HEK293 (cell line): ENCODE results near the gene SEMG1.
A peak's percentile ranks its signal among the peaks of the same experiment; 100 is the strongest.

Source experiments
- CTCF ChIA-PET: fragments of 350-600 bp; formaldehyde crosslinking; extraction: SDS; loops from one replicate; lab custom pipeline; 2021; ENCODE audit warnings: antibody characterized with exemption; lab: Yijun Ruan, JAX
- POLR2A ChIA-PET: fragments of 300-600 bp; formaldehyde crosslinking; extraction: SDS; loops from one replicate; lab custom pipeline; 2020; ENCODE audit warnings: antibody characterized with exemption, inconsistent platforms; lab: Yijun Ruan, JAX
- H3K27ac ChIP-seq: fragments of 200-500 bp; sonication (Bioruptor generic); 2 replicates; pipeline ENCODE4 v1.5.1; 2014; ENCODE audit warnings: low read depth, low read length, control low read depth, inconsistent platforms; ENCODE audit errors: extremely low read depth
- H3K36me3 ChIP-seq, 2 experiments: fragments of 200-500 bp in 1 of 2; sonication (Bioruptor generic) in 1 of 2; 1 replicate in 1 of 2; 2 replicates in 1 of 2; pipeline ENCODE4 v1.5.1; 2014 to 2017; ENCODE audit warnings: inconsistent platforms in 2 of 2, low read length in 2 of 2; ENCODE audit not compliant: control insufficient read depth in 2 of 2, insufficient read depth in 1 of 2
- H3K4me1 ChIP-seq: fragments of 200-500 bp; sonication (Bioruptor generic); 2 replicates; pipeline ENCODE4 v1.5.1; 2014; ENCODE audit warnings: mild to moderate bottlenecking, low read length, inconsistent platforms; ENCODE audit not compliant: control insufficient read depth, insufficient read depth
- H3K4me3 ChIP-seq: 2 replicates; pipeline ENCODE4 v1.5.1; 2011; ENCODE audit warnings: low read depth, mild to moderate bottlenecking, control low read depth, low read length, moderate library complexity
- H3K9me3 ChIP-seq: fragments of 200-500 bp; sonication (Bioruptor generic); 2 replicates; pipeline ENCODE4 v1.5.1; 2014; ENCODE audit warnings: low read depth, low read length, inconsistent platforms; ENCODE audit not compliant: control insufficient read depth, insufficient read depth
- FEZF1 ChIP-seq: fragments of 450-650 bp; formaldehyde crosslinking; IDR thresholded peaks from 2 replicates; pipeline ENCODE4 v1.5.1; 2016; ENCODE audit warnings: missing biosample characterization, missing genetic modification characterization
- GLIS2 ChIP-seq: fragments of 450-650 bp; formaldehyde crosslinking; IDR thresholded peaks from 2 replicates; pipeline ENCODE4 v1.5.1; 2016; ENCODE audit warnings: missing biosample characterization, missing genetic modification characterization
- HOXC10 ChIP-seq: sonication (generic); formaldehyde crosslinking; IDR thresholded peaks from 2 replicates; pipeline ENCODE4 v1.8.1; 2023; ENCODE audit warnings: mild to moderate bottlenecking, missing genetic modification reagents
- KLF16 ChIP-seq: fragments of 450-650 bp; formaldehyde crosslinking; IDR thresholded peaks from 2 replicates; pipeline ENCODE4 v1.5.1; 2017; ENCODE audit warnings: missing biosample characterization, missing genetic modification characterization
- PRDM1 ChIP-seq: fragments of 450-650 bp; formaldehyde crosslinking; IDR thresholded peaks from 2 replicates; pipeline ENCODE4; 2016; ENCODE audit warnings: missing biosample characterization, missing genetic modification characterization
- TCF7L2 ChIP-seq: IDR thresholded peaks from 2 replicates; pipeline ENCODE4 v1.6.1; 2011; ENCODE audit warnings: low read depth, mild to moderate bottlenecking, inconsistent platforms, low read length, moderate library complexity, borderline replicate concordance
- ZBTB20 ChIP-seq: fragments of 450-650 bp; formaldehyde crosslinking; IDR thresholded peaks from 2 replicates; pipeline ENCODE4 v1.5.1; 2016; ENCODE audit warnings: missing biosample characterization, missing genetic modification characterization
- ZBTB7A ChIP-seq: fragments of 450-650 bp; formaldehyde crosslinking; IDR thresholded peaks from 2 replicates; pipeline ENCODE4 v1.5.1; 2016; ENCODE audit warnings: low read depth, missing biosample characterization, missing genetic modification characterization
- ZBTB8A ChIP-seq: fragments of 450-650 bp; formaldehyde crosslinking; IDR thresholded peaks from 2 replicates; pipeline ENCODE4 v1.5.1; 2016; ENCODE audit warnings: missing biosample characterization, missing genetic modification characterization
- ZNF114 ChIP-seq: fragments of 450-650 bp; formaldehyde crosslinking; IDR thresholded peaks from 2 replicates; pipeline ENCODE4 v1.5.0; 2017; ENCODE audit warnings: missing biosample characterization, missing genetic modification characterization
- ZNF341 ChIP-seq: fragments of 450-650 bp; formaldehyde crosslinking; IDR thresholded peaks from 2 replicates; pipeline ENCODE4; 2016; ENCODE audit warnings: low read depth, missing biosample characterization, missing genetic modification characterization
- ZNF354C ChIP-seq: fragments of 450-650 bp; formaldehyde crosslinking; IDR thresholded peaks from 2 replicates; pipeline ENCODE4 v1.5.1; 2016; ENCODE audit warnings: missing biosample characterization, missing genetic modification characterization, low read depth, borderline replicate concordance
- ZNF366 ChIP-seq: fragments of 450-650 bp; formaldehyde crosslinking; conservative IDR thresholded peaks from 2 replicates; pipeline ENCODE4 v1.5.1; 2016; ENCODE audit warnings: missing biosample characterization, missing genetic modification characterization
- ZNF394 ChIP-seq: fragments of 450-650 bp; formaldehyde crosslinking; IDR thresholded peaks from 2 replicates; pipeline ENCODE4 v1.5.1; 2016; ENCODE audit warnings: missing biosample characterization, missing genetic modification characterization, mild to moderate bottlenecking, moderate library complexity, borderline replicate concordance
- ZNF404 ChIP-seq: fragments of 450-650 bp; formaldehyde crosslinking; IDR thresholded peaks from 2 replicates; pipeline ENCODE4 v1.5.1; 2017; ENCODE audit warnings: missing biosample characterization, missing genetic modification characterization
- ZNF514 ChIP-seq: fragments of 450-650 bp; formaldehyde crosslinking; IDR thresholded peaks from 2 replicates; pipeline ENCODE4 v1.5.1; 2016; ENCODE audit warnings: missing biosample characterization, missing genetic modification characterization
- ZNF548 ChIP-seq: fragments of 450-650 bp; formaldehyde crosslinking; IDR thresholded peaks from 2 replicates; pipeline ENCODE4 v1.5.1; 2016; ENCODE audit warnings: missing biosample characterization, missing genetic modification characterization
- ZNF623 ChIP-seq: fragments of 450-650 bp; formaldehyde crosslinking; IDR thresholded peaks from 2 replicates; pipeline ENCODE4 v1.5.1; 2016; ENCODE audit warnings: missing biosample characterization, missing genetic modification characterization
- ZNF626 ChIP-seq: fragments of 450-650 bp; sonication (Bioruptor Pico); formaldehyde crosslinking; IDR thresholded peaks from 2 replicates; pipeline ENCODE4 v1.5.1; 2018; ENCODE audit warnings: missing biosample characterization, missing genetic modification characterization, inconsistent platforms
- ZNF791 ChIP-seq: fragments of 450-650 bp; formaldehyde crosslinking; IDR thresholded peaks from 2 replicates; pipeline ENCODE4 v1.5.1; 2016; ENCODE audit warnings: missing biosample characterization, missing genetic modification characterization
- TF ChIP-seq, protein P1 (sequence below): fragments of 450-650 bp; formaldehyde crosslinking; IDR thresholded peaks from 2 replicates; pipeline ENCODE4 v1.5.1; 2016; ENCODE audit warnings: missing biosample characterization, missing genetic modification characterization

The SEMG1 gene

DNA sequence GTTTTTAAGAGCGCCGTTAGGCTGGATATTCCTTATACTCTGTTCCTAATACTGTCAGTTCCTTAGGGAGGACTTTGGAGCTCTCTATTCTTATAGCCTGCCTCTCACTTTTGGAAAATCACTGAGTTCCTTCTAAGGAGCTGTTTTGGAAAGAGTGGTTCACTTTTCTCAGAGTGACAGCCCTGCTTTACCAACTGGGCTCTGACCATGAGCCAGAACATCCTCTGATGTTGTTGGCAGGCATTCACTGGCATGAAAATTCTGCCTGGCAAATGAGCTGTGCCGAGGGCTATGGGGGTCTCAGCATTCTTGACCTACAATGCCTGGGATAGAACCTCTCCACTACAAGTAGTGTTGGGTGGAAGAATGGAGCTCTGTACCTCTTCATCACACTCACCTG, 14.9 kb upstream of the SEMG1 start (continued):
- TF ChIP-seq, protein P1, sequence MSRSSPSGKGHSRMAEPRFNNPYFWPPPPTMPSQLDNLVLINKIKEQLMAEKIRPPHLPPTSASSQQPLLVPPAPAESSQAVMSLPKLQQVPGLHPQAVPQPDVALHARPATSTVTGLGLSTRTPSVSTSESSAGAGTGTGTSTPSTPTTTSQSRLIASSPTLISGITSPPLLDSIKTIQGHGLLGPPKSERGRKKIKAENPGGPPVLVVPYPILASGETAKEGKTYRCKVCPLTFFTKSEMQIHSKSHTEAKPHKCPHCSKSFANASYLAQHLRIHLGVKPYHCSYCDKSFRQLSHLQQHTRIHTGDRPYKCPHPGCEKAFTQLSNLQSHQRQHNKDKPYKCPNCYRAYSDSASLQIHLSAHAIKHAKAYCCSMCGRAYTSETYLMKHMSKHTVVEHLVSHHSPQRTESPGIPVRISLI (tag by site-specific recombination), result no peak

DNA sequence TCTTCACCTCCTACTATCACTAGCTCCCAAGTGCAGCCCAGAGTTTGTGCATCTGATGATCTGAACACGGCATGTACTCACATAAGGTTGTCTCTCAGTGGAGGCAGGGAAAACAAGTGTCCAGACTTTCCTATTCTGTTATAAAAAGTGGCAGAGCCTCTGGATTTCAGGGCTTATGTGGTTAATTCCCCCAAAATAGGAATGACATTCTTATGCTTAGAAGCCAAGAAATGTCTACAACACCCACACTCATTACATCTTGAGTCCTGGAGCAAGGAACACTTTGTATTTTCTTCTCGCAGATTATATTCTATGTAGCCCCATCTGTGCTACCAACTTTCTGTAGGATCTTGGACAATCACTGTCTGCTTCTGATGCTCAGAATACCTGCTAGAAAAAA, 13.5 kb upstream of the SEMG1 start:
- POLR2A ChIA-PET, result no interaction called here

GRCh38 chr20:45209924-45210323, 3.1 kb downstream of the SEMG1 start:
- Histone ChIP-seq H3K27ac (no peak overlapping the region), H3K36me3 (no peaks in the 10 kb centered on the region), H3K9me3 (no peaks in the 10 kb centered on the region), H3K4me1 (peaks cover 3% of the 10 kb centered on the region; the same call in 1 of the 2 replicates), H3K4me3 (no peak overlapping the region)
- POLR2A ChIA-PET, result no interaction called here
- TF ChIP-seq ZNF514 (tag by site-specific recombination) (no peak), PRDM1 (no peak), ZNF626 (tag by site-specific recombination) (no peak), ZBTB7A (tag by site-specific recombination) (no peak), ZNF791 (no peak), TCF7L2 (no peak), GLIS2 (tag by site-specific recombination) (no peak), FEZF1 (tag by site-specific recombination) (no peak), ZNF394 (tag by site-specific recombination) (no peak), ZNF404 (tag by site-specific recombination) (no peak), ZNF623 (tag by site-specific recombination) (no peak), ZNF548 (no peak)
- CTCF ChIA-PET, result interaction anchor here (1.6 kb wide), 1 partner anchor 84 kb away, joined by 3 read pairs; no protein-coding TSS in a partner anchor

More for the DNA sequence above, 13.5 kb upstream of the SEMG1 start:
- no peaks in the 10 kb centered on the region for H3K9me3 ChIP-seq
- no peak overlapping the region for H3K27ac ChIP-seq
- H3K4me1 ChIP-seq, result no peaks in the 10 kb centered on the region
- no peaks in the 10 kb centered on the region for H3K36me3 ChIP-seq
- TF ChIP-seq ZNF114 (tag by site-specific recombination) (no peak), ZNF354C (no peak), KLF16 (no peak), ZNF341 (tag by site-specific recombination) (no peak), ZBTB8A (tag by site-specific recombination) (no peak)
- CTCF ChIA-PET, result no interaction called here
- no peak overlapping the region for H3K4me3 ChIP-seq

DNA sequence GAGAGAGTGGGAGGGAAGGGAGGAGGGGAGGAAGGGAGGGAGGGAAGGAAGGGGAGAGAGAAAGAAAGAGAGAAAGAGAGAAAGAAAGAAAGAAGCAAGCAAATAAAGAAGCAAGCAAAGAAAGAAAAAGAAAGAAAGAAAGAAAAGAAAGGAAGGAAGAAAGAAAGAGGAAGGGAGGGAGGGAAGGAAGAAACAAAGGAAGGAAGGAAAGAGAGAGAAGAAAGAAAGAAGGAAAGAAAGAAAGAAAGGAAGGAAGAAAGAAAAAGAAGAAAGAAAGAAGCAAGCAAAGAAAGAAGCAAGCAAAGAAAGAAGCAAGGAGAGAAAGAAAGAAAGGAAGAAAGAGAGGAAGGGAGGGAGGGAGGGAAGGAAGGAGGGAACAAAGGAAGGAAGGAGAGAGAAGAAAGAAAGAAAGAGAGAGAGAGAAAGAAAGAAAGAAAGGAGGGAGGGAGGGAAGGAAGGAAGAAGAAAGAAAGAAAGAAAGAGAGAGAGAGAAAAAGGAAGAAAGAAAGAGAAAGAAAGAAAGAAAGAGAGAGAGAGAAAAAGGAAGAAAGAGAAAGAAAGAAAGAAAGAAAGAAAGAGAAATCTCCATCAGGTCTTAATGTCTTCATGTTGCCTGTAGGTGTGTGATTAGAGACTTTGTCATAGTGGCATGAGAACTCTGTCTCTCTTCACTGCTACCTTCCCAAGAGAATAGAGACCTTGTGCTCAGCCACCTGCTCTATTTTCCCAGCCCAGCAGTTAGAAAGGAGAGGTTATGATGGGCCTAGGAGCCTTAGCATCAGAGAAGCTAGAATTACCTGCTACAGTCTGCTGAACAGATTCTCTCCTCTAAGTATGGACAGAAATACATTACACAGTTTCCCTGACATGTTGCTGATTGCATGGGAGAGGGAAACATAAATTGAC, 5.0 kb downstream of the SEMG1 start:
- Histone ChIP-seq H3K9me3 (no peaks in the 10 kb centered on the region), H3K4me3 (no peak overlapping the region), H3K4me1 (no peaks in the 10 kb centered on the region), H3K36me3 (no peaks in the 10 kb centered on the region), H3K27ac (no peak overlapping the region)
- TF ChIP-seq ZNF366, result peak; percentile 92
- TF ChIP-seq ZBTB20 (tag by site-specific recombination), result 0 out of 2 replicates have a peak, but pooled peaks have one; percentile 20
- 0 out of 2 replicates have a peak, but pooled peaks have one; percentile 11 for TF ChIP-seq PRDM1
- TF ChIP-seq HOXC10 (CRISPR knock-in tag), result no peak
- CTCF ChIA-PET, result interaction anchor here (1.6 kb wide), 1 partner anchor 82 kb away, joined by 3 read pairs; no protein-coding TSS in a partner anchor
- POLR2A ChIA-PET, result no interaction called here
